K562 (cell line): ENCODE data around the gene OR13G1. TPM values are rescaled to one million over a fixed set of nuclear protein-coding genes. Genes with fewer than 3 reads are reported as not detected.

ENCODE experiments used
- ATAC-seq: fragments of 200-7000 bp; cut with Tn5 transposase; 3 replicates; pipeline ENCODE4 v1.9.1; 2020; ENCODE audit warnings: moderate library complexity
- BruUV-seq: library from RNA; stranded (reverse); fragments of 400-500 nt; replicated peaks from 2 replicates; lab custom pipeline; 2021; lab: Mats Ljungman, UMichigan
- CTCF ChIA-PET: fragments of 300-600 bp; formaldehyde crosslinking; extraction: SDS; loops from one replicate; lab custom pipeline; 2021; ENCODE audit warnings: low intra/inter-chr PET ratio; lab: Yijun Ruan, JAX
- POLR2A ChIA-PET: fragments of 300-600, 350-650 bp; sonication (Branson Sonifier 250); formaldehyde crosslinking; extraction: SDS; loops from one replicate; lab custom pipeline; 2021; ENCODE audit warnings: antibody characterized with exemption, inconsistent platforms; lab: Yijun Ruan, JAX
- DNase-seq, 4 experiments: peaks; one replicate each; pipeline versions ENCODE4 v3.0.0 to v3.0.0-alpha.2; 2011 to 2018; ENCODE audit warnings: low spot score in 3 of 4, mixed read lengths in 3 of 4; ENCODE audit errors: extremely low read depth in 1 of 4
- FAIRE-seq: peaks from 2 replicates; lab custom pipeline; 2011; peaks lifted over from hg19 to GRCh38; lab: Jason Lieb, UNC
- H2AFZ ChIP-seq: 2 replicates; pipeline ENCODE4 v1.6.0; 2011; ENCODE audit warnings: low read depth, low read length, control low read depth, inconsistent platforms
- H3K27ac ChIP-seq: fragments of 200-600 bp; 3 replicates; pipeline ENCODE4 v1.8.0; 2011; ENCODE audit warnings: low read depth, mild to moderate bottlenecking, control low read depth, inconsistent platforms, low read length, moderate library complexity, mixed read lengths; ENCODE audit errors: extremely low read depth
- H3K27me3 ChIP-seq, 2 experiments: fragments of 300-600 bp in 1 of 2; 2 replicates in 1 of 2; 3 replicates in 1 of 2; pipeline versions ENCODE4 v1.6.0 to v1.8.0; 2011; ENCODE audit warnings: inconsistent platforms in 2 of 2, low read length in 2 of 2, mild to moderate bottlenecking in 1 of 2, mixed read lengths in 1 of 2, moderate library complexity in 1 of 2; ENCODE audit not compliant: control insufficient read depth in 2 of 2, insufficient read depth in 2 of 2
- H3K36me3 ChIP-seq: fragments of 300-600 bp; 3 replicates; pipeline ENCODE4 v1.8.0; 2011; ENCODE audit warnings: mild to moderate bottlenecking, low read length, inconsistent platforms; ENCODE audit not compliant: control insufficient read depth, insufficient read depth
- H3K4me1 ChIP-seq, 2 experiments: fragments of 200-600 bp in 1 of 2; replicated peaks in 1 of 2; 2 replicates in 1 of 2; 3 replicates in 1 of 2; pipeline versions ENCODE4 v1.5.1 to v1.8.0; 2011; ENCODE audit warnings: inconsistent platforms in 2 of 2, low read length in 2 of 2, mild to moderate bottlenecking in 1 of 2, mixed read lengths in 1 of 2, moderate library complexity in 1 of 2; ENCODE audit not compliant: control insufficient read depth in 2 of 2, insufficient read depth in 2 of 2
- H3K4me2 ChIP-seq: 2 replicates; pipeline ENCODE4 v1.6.1; 2011; ENCODE audit warnings: low read length, control low read depth, inconsistent platforms, mixed read lengths; ENCODE audit not compliant: insufficient read depth
- H3K4me3 ChIP-seq: fragments of 200-600 bp; sonication (generic), shearing (Covaris generic); 2 replicates; pipeline ENCODE4 v1.5.1; 2016; ENCODE audit warnings: control low read depth, inconsistent platforms
- H3K79me2 ChIP-seq: fragments of 200-600 bp; 3 replicates; pipeline ENCODE4 v1.8.0; 2011; ENCODE audit warnings: low read length, inconsistent platforms; ENCODE audit not compliant: control insufficient read depth, insufficient read depth
- H3K9ac ChIP-seq, 2 experiments: 2 replicates each; pipeline versions ENCODE4 v1.6.0 to v1.6.1; 2011; ENCODE audit warnings: low read depth in 2 of 2, low read length in 2 of 2, control low read depth in 1 of 2, inconsistent platforms in 1 of 2, mild to moderate bottlenecking in 1 of 2, mixed read lengths in 1 of 2; ENCODE audit not compliant: insufficient read depth in 1 of 2
- H3K9me1 ChIP-seq: one replicate; pipeline ENCODE4 v1.6.0; 2011; ENCODE audit warnings: inconsistent platforms, mild to moderate bottlenecking, low read length, moderate library complexity; ENCODE audit not compliant: control insufficient read depth, insufficient read depth
- H3K9me3 ChIP-seq: replicated peaks from 2 replicates; pipeline ENCODE4 v1.5.1; 2011; ENCODE audit warnings: low read depth, low read length, inconsistent platforms; ENCODE audit not compliant: control insufficient read depth, insufficient read depth
- H4K20me1 ChIP-seq: replicated peaks from 2 replicates; pipeline ENCODE4 v1.6.1; 2011; ENCODE audit warnings: low read length, inconsistent platforms, mixed read lengths; ENCODE audit not compliant: control insufficient read depth, insufficient read depth
- HMG20A ChIP-seq: fragments of 450-650 bp; formaldehyde crosslinking; conservative IDR thresholded peaks from 2 replicates; pipeline ENCODE4 v1.4.0; 2020; ENCODE audit warnings: mild to moderate bottlenecking, mixed read lengths
- KAT8 ChIP-seq: fragments of 450-650 bp; IDR thresholded peaks from 2 replicates; pipeline ENCODE4 v1.6.1; 2016; ENCODE audit warnings: low read depth, mild to moderate bottlenecking
- KDM1A ChIP-seq, 2 experiments: fragments of 450-650 bp; IDR thresholded peaks; 2 replicates each; pipeline ENCODE4 v1.6.1; 2016; ENCODE audit warnings: mild to moderate bottlenecking in 2 of 2
- ZNF124 ChIP-seq: sonication (generic); formaldehyde crosslinking; IDR thresholded peaks from 2 replicates; pipeline ENCODE4 v1.8.1; 2022; ENCODE audit warnings: missing genetic modification reagents
- ZNF184 ChIP-seq: sonication (generic); formaldehyde crosslinking; IDR thresholded peaks from 2 replicates; pipeline ENCODE4 v1.5.0; 2020; ENCODE audit warnings: missing genetic modification reagents
- WGBS: fragments of 100-300 bp; shearing (Covaris generic); methylation state at CpG from one replicate; pipeline ENCODE4 v1.1.6; 2016; ENCODE audit warnings: low coverage, mixed read lengths; ENCODE audit not compliant: insufficient coverage; ENCODE audit errors: missing lambda C conversion rate; 5-methylcytosine and 5-hydroxymethylcytosine counted together
- in situ Hi-C: fragments of 300-500 bp; cut with MboI; formaldehyde crosslinking; loops from 4 replicates; pipeline ENCODE4 v1.15.0; 2018; ENCODE audit warnings: inconsistent platforms, mixed read lengths
- intact Hi-C: fragments of 100-400 bp; cut with micrococcal nuclease; formaldehyde crosslinking; loops from 2 replicates; pipeline ENCODE4 v1.14.2; 2022
- polyA plus RNA-seq, 8 experiments: library from polyadenylated mRNA; depleted of rRNA in 4 of 8; stranded (reverse) in 5 of 8; unstranded in 3 of 8; fragments of >200 nt; fragmentation: Nextera tagmentation in 2 of 8; fragmentation: Illumina TruSeq in 1 of 8; extraction: Ambion mirVana in 2 of 8; extraction: Trizol in 1 of 8; gene quantifications; 2 replicates each; pipeline versions ENCODE4 v1.2.1 to v1.2.3, GENCODE V29; 2011 to 2014; ENCODE audit warnings: inconsistent platforms in 1 of 8, missing spikeins in 1 of 8
- total RNA-seq, 7 experiments: library from RNA; depleted of rRNA in 6 of 7; stranded (reverse); fragments of >200 nt in 6 of 7; fragmentation: Illumina TruSeq in 2 of 7; extraction: Trizol in 2 of 7; gene quantifications; 2 replicates each; pipeline versions ENCODE4 v1.2.1 to v1.2.3, GENCODE V29; 2011 to 2021; ENCODE audit warnings: low replicate concordance in 1 of 7
- TF ChIP-seq, protein P1 (sequence below): fragments of 250-450 bp; sonication (Bioruptor Pico); IDR thresholded peaks from 2 replicates; pipeline ENCODE4 v1.5.0; 2021
- TF ChIP-seq, protein P2 (sequence below): fragments of 450-650 bp; IDR thresholded peaks from 2 replicates; pipeline ENCODE4 v1.6.1; 2018; ENCODE audit not compliant: partially characterized antibody

The OR13G1 gene
- total and polyA plus RNA-seq, 9 of the 15 experiments (the other 6 are each of a cell fraction or from before 2014, with no cell fraction given), result not detected

DNA sequence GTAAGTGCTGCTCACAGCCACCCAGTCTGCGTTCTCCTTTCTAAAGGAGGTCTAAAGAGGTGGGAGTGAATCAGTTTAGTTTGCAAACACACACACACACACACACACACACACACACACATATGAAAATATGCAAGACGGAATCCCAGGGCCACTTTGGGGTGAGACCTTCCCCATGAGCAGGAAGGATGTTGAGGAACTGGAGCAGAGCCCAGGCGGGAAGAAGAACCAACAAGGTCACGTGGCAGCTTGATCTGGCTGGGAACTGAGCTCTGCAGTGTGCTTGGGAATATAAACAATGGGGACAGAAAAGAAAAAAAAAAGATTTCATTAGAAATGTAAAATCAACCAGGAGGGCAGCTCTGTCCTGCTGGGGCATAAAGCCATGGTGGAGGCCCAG lies 41.5 kb downstream of the OR13G1 start:
- Histone ChIP-seq H3K27me3 (no peaks in the 10 kb centered on the region), H3K36me3 (no peaks in the 10 kb centered on the region), H2AFZ (no peak overlapping the region), H3K79me2 (no peaks in the 10 kb centered on the region), H3K9ac (no peak overlapping the region), H3K4me2 (no peak overlapping the region), H3K9me3 (no peaks in the 10 kb centered on the region; the same call in 1 of the 2 replicates), H3K4me1 (peaks cover 0 to 7% of the 10 kb centered on the region in 2 experiments; a peak in 1 of 5 replicates), H3K9me1 (no peaks in the 10 kb centered on the region), H3K4me3 (no peak overlapping the region), H4K20me1 (no peaks in the 10 kb centered on the region), H3K27ac (no peak overlapping the region)
- no peak for FAIRE-seq
- DNase-seq, result no peak
- intact Hi-C loops, result no loop called here
- WGBS, result 0% methylated on average over 4 of the region's 4 CpGs
- POLR2A ChIA-PET, result no interaction called here
- in situ Hi-C loops, result no loop called here
- TF ChIP-seq, protein P1, sequence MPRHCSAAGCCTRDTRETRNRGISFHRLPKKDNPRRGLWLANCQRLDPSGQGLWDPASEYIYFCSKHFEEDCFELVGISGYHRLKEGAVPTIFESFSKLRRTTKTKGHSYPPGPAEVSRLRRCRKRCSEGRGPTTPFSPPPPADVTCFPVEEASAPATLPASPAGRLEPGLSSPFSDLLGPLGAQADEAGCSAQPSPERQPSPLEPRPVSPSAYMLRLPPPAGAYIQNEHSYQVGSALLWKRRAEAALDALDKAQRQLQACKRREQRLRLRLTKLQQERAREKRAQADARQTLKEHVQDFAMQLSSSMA (CRISPR knock-in tag), result no peak
- TF ChIP-seq HMG20A, result no peak
- no peak for TF ChIP-seq ZNF124
- no peak for TF ChIP-seq ZNF184
- TF ChIP-seq KDM1A (IDR thresholded peaks at IDR 0.05), result no peak
- TF ChIP-seq KAT8, result no peak
- TF ChIP-seq, protein P2, sequence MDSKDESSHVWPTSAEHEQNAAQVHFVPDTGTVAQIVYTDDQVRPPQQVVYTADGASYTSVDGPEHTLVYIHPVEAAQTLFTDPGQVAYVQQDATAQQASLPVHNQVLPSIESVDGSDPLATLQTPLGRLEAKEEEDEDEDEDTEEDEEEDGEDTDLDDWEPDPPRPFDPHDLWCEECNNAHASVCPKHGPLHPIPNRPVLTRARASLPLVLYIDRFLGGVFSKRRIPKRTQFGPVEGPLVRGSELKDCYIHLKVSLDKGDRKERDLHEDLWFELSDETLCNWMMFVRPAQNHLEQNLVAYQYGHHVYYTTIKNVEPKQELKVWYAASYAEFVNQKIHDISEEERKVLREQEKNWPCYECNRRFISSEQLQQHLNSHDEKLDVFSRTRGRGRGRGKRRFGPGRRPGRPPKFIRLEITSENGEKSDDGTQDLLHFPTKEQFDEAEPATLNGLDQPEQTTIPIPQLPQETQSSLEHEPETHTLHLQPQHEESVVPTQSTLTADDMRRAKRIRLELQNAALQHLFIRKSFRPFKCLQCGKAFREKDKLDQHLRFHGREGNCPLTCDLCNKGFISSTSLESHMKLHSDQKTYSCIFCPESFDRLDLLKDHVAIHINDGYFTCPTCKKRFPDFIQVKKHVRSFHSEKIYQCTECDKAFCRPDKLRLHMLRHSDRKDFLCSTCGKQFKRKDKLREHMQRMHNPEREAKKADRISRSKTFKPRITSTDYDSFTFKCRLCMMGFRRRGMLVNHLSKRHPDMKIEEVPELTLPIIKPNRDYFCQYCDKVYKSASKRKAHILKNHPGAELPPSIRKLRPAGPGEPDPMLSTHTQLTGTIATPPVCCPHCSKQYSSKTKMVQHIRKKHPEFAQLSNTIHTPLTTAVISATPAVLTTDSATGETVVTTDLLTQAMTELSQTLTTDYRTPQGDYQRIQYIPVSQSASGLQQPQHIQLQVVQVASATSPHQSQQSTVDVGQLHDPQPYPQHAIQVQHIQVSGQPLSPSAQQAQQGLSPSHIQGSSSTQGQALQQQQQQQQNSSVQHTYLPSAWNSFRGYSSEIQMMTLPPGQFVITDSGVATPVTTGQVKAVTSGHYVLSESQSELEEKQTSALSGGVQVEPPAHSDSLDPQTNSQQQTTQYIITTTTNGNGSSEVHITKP, result no peak
- no TSS peak for BruUV-seq
- ATAC-seq, result no peak
- CTCF ChIA-PET, result no interaction called here
